Esophagus muscularis mucosa (tissue), 4 donors: ENCODE results near the gene USHBP1. TPM values are rescaled to one million over a fixed set of nuclear protein-coding genes. Genes with fewer than 3 reads are reported as not detected.

Experiments used
- DNase-seq: peaks from one replicate; pipeline ENCODE4 v3.0.0-alpha.2; 2017; ENCODE audit errors: extremely low spot score
- H3K27ac ChIP-seq, 4 donors: fragments of 200-600 bp; sonication (generic); replicated peaks in 1 of 4; 1 replicate in 3 of 4; 2 replicates in 1 of 4; pipeline ENCODE4 v1.5.1; 2016 to 2019; ENCODE audit warnings: mild to moderate bottlenecking in 1 of 4
- H3K27me3 ChIP-seq, 4 donors: fragments of 200-600 bp; sonication (generic); one replicate each; pipeline versions ENCODE4 v1.5.1 to v1.6.0; 2016 to 2019
- H3K36me3 ChIP-seq, 4 donors: fragments of 200-600 bp; sonication (generic); one replicate each; pipeline ENCODE4 v1.5.1; 2016 to 2019
- H3K4me1 ChIP-seq, 4 donors: fragments of 200-600 bp; sonication (generic); one replicate each; pipeline ENCODE4 v1.5.1; 2016 to 2019
- H3K4me3 ChIP-seq, 4 donors: fragments of 200-600 bp; sonication (generic); 1 replicate in 2 of 4; 2 replicates in 2 of 4; pipeline ENCODE4 v1.5.1; 2016 to 2019; ENCODE audit warnings: mild to moderate bottlenecking in 4 of 4, moderate library complexity in 1 of 4
- H3K9me3 ChIP-seq, 4 donors: fragments of 200-600 bp; sonication (generic); 1 replicate in 3 of 4; 2 replicates in 1 of 4; pipeline ENCODE4 v1.5.1; 2016 to 2019
- EP300 ChIP-seq: sonication (generic); formaldehyde crosslinking; IDR thresholded peaks from one replicate; pipeline ENCODE4 v1.6.1; 2017; ENCODE audit warnings: antibody characterized with exemption
- POLR2A ChIP-seq: fragments of 450-650 bp; IDR thresholded peaks from one replicate; pipeline ENCODE4 v1.6.1; 2017; ENCODE audit warnings: antibody characterized with exemption, moderate library complexity, mild to moderate bottlenecking, low read depth
- POLR2AphosphoS5 ChIP-seq, 2 donors: sonication (generic); formaldehyde crosslinking; IDR thresholded peaks; one replicate each; pipeline ENCODE4 v1.6.1; 2017; ENCODE audit warnings: antibody characterized with exemption in 2 of 2
- WGBS: methylation state at CpG from one replicate; pipeline ENCODE4 v1.1.5; 2018; 5-methylcytosine and 5-hydroxymethylcytosine counted together
- intact Hi-C: fragments of 100-400 bp; cut with DNase I; formaldehyde crosslinking; loops from one replicate; pipeline ENCODE4 v1.15.1; 2023
- total RNA-seq, 4 donors: library from RNA; depleted of rRNA; stranded (reverse); fragments of >200 nt; gene quantifications; one replicate each; pipeline versions ENCODE4 v1.1.0 to v1.2.1, GENCODE V29; 2016
- TF ChIP-seq, protein P1 (sequence below), 3 experiments: fragments of 200-600 bp in 2 of 3; fragments of 450-650 bp in 1 of 3; sonication (generic) in 2 of 3; IDR thresholded peaks; one replicate each; pipeline ENCODE4 v1.5.1; 2017 to 2019; ENCODE audit warnings: antibody characterized with exemption in 3 of 3, mild to moderate bottlenecking in 2 of 3, moderate library complexity in 1 of 3

The USHBP1 gene
- total RNA-seq, 4 donors from 2014 or later = 2.2 to 12.0 (median 6.3) TPM

DNA sequence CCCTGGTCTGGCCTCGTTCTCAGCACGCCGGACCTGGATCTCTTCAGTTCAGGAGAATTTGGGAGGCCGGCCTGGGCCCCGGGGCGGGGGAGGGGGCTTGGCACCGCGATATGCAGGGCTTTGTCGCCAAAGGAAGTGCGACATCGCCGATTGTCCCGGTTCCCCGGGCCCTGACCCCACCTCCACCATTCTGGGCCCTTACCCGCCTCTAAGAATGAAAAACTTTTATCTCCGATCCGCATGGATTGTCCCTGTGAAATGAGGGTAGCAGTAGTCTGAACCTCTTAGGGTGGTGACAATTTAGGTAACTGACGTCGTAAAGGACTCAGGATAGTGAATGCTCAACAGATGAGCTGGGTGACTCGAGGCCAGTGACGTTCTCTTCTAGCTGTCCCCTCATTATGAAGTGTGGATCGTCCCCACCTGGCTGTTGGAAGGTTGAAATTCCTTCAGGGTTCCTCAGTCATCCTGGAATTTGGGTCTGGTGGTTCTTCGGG, 45.5 kb upstream of the USHBP1 start:
- TF ChIP-seq EP300 = no peak
- no peak for TF ChIP-seq POLR2A
- no peak for TF ChIP-seq POLR2AphosphoS5 (IDR thresholded peaks at IDR 0.05)
- TF ChIP-seq, protein P1, sequence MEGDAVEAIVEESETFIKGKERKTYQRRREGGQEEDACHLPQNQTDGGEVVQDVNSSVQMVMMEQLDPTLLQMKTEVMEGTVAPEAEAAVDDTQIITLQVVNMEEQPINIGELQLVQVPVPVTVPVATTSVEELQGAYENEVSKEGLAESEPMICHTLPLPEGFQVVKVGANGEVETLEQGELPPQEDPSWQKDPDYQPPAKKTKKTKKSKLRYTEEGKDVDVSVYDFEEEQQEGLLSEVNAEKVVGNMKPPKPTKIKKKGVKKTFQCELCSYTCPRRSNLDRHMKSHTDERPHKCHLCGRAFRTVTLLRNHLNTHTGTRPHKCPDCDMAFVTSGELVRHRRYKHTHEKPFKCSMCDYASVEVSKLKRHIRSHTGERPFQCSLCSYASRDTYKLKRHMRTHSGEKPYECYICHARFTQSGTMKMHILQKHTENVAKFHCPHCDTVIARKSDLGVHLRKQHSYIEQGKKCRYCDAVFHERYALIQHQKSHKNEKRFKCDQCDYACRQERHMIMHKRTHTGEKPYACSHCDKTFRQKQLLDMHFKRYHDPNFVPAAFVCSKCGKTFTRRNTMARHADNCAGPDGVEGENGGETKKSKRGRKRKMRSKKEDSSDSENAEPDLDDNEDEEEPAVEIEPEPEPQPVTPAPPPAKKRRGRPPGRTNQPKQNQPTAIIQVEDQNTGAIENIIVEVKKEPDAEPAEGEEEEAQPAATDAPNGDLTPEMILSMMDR (IDR thresholded peaks at IDR 0.05) = no peak
- peak overlapping the region; percentile 75 to 92 (median 80) for H3K27ac ChIP-seq
- peaks cover 43 to 72% (median 62%) of the 10 kb centered on the region in 4 donors for H3K4me1 ChIP-seq
- peak overlapping the region; percentile 77 to 95 (median 93) for H3K4me3 ChIP-seq
- 10% methylated on average over 11 of the region's 23 CpGs for WGBS
- no peak for DNase-seq
- intact Hi-C loops = no loop called here
- no peaks in the 10 kb centered on the region for H3K9me3 ChIP-seq
- H3K36me3 ChIP-seq = peaks cover 9 to 35% (median 18%) of the 10 kb centered on the region in 4 donors
- H3K27me3 ChIP-seq = peaks cover 0 to 9% (median 0%) of the 10 kb centered on the region in 4 donors

DNA sequence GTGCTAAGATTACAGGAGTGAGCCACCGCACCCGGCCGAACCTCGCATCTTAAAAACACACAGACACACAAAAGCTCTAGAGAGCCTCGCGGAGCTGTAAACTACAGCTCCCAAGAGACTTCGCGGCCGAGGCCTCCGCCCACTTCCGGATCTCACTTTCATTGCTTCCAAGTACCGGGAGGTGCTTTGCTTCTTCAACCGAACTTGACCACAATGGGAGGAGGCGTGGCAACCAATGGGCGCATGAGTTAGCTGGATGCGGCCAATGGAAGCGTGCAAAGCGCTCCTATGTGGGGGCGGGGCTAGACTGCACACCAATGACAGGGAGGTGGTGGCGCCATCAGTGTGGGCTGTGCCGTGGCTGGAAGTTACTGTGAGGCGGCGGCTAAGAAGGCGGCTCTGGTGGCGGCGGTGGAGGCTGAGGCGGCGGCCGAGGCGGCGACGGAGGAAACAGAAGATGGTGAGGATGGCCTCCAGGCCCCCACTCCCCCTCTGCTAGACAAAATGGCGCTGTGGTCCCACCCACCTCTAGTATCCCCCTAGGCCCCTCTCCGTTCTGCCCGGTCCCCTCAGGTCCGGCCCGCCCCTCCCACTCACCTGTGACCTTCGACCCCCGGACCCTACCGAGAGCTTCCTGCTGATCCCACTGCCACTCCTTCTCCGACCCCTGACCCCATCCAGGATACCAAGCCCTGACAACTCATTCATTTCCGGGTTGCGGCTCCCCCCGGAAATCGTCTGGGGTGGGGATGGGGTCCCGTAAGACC, 44.8 kb upstream of the USHBP1 start, which contains the start of gene DDA1:
Gene DDA1 (plus strand): TSS at position 366 of the 767 bp plus-strand sequence. CDS start 92 bp downstream, at position 458.
- Histone ChIP-seq H3K4me1 (peaks cover 49 to 79% (median 68%) of the 10 kb centered on the region in 4 donors), H3K27me3 (peaks cover 0 to 9% (median 0%) of the 10 kb centered on the region in 4 donors), H3K9me3 (no peaks in the 10 kb centered on the region), H3K4me3 (peak within 1 kb of the TSS; percentile 77 to 95 (median 93)), H3K36me3 (peaks cover 4 to 29% (median 13%) of the 10 kb centered on the region in 4 donors), H3K27ac (peak within 1 kb of the TSS; percentile 75 to 92 (median 80))
- DNase-seq = peak; percentile 100
- no peak for TF ChIP-seq POLR2A
- peak; percentile 77 to 93 for TF ChIP-seq POLR2AphosphoS5 (IDR thresholded peaks at IDR 0.05)
- TF ChIP-seq EP300 = no peak
- TF ChIP-seq, protein P1 (IDR thresholded peaks at IDR 0.05) = peak in 2 of 3 experiments; percentile 8 to 24
- intact Hi-C loops = no loop called here
- under 1% methylated on average over 37 of the region's 46 CpGs for WGBS

DNA sequence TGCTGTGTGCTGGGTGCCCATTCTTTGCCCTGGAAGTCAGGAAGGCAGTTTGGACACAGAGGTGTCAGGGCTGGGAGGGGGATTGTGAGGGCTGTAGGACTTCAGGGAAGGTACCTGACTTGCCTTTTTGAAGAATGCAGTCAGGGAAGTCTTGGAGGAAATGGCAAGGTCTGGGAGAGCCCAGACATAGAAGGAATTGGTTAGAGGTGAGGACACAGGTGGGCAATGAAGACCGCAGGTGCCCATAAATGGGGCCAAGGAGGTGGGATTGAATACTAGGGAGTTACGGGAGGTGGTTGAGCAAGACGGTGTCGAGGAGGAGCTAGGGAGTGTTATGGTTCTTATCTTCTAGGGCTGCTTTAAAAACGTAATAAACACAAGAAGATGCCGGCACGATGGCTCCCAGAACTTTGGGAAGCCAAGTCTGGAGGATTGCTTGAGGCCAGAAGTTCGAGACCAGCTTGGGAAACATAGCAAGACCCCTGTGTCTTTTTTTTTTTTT, 43.4 kb upstream of the USHBP1 start:
- no peak for TF ChIP-seq POLR2AphosphoS5 (IDR thresholded peaks at IDR 0.05)
- TF ChIP-seq EP300 = no peak
- no peak for DNase-seq
- intact Hi-C loops = no loop called here
- no peaks in the 10 kb centered on the region for H3K9me3 ChIP-seq
- WGBS = 87% methylated on average over 8 of the region's 8 CpGs
- no peak overlapping the region for H3K4me3 ChIP-seq
- H3K27ac ChIP-seq = peak overlapping the region in 3 of 4 donors; percentile 1 to 92 (median 90)
- peaks cover 0 to 9% (median 0%) of the 10 kb centered on the region in 4 donors for H3K27me3 ChIP-seq
- H3K36me3 ChIP-seq = peaks cover 0 to 17% (median 3%) of the 10 kb centered on the region in 4 donors
- H3K4me1 ChIP-seq = peaks cover 60 to 91% (median 81%) of the 10 kb centered on the region in 4 donors

DNA sequence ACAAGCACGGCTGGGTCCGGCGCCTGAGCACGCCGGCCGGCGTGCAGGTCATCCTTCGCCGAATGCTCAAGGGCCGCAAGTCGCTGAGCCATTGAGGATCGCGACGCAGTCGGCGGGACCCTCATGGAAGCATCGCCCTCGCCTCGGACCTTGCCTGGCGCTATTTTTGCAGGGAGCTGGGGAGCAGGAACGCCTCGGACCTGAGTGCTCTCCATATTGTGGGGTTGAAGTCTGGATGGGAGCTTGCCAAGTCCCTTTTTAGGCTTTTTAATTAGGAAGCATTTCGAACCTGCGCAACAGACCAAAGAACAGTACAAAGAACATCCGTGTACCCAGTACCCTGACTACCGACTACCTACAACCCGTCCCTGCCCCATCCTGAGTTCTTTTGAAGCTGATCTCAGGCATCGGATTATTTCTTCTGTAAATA, 41.8 kb upstream of the USHBP1 start:
- whole genome bisulfite sequencing = 6% methylated on average over 22 of the region's 28 CpGs
- intact Hi-C loops = no loop called here
- TF ChIP-seq, protein P1 (IDR thresholded peaks at IDR 0.05) = no peak
- TF ChIP-seq POLR2AphosphoS5 (IDR thresholded peaks at IDR 0.05) (no peak), POLR2A (no peak), EP300 (no peak)

More for the DNA sequence above, 41.8 kb upstream of the USHBP1 start:
- peak overlapping the region; percentile 64 to 93 (median 72) for H3K4me3 ChIP-seq
- H3K27me3 ChIP-seq = peaks cover 0 to 9% (median 0%) of the 10 kb centered on the region in 4 donors
- no peak for DNase-seq
- H3K27ac ChIP-seq = peak overlapping the region; percentile 90 to 97 (median 91)
- H3K9me3 ChIP-seq = no peaks in the 10 kb centered on the region
- H3K36me3 ChIP-seq = peaks cover 0 to 2% (median under 1%) of the 10 kb centered on the region in 4 donors
- peaks cover 61 to 92% (median 85%) of the 10 kb centered on the region in 4 donors for H3K4me1 ChIP-seq
